T follicular helper cell (primary cell): ENCODE data around the gene ADGB.
"Not testable (repeated sequence)": the region's sequence is repeated elsewhere in the genome, so short reads cannot be mapped to it uniquely, and the experiment has no call there.

Experiments used
- DNase-seq: peaks from one replicate; pipeline ENCODE4 v3.0.0-alpha.2; 2020; ENCODE audit warnings: low read depth

Gene ADGB

DNA sequence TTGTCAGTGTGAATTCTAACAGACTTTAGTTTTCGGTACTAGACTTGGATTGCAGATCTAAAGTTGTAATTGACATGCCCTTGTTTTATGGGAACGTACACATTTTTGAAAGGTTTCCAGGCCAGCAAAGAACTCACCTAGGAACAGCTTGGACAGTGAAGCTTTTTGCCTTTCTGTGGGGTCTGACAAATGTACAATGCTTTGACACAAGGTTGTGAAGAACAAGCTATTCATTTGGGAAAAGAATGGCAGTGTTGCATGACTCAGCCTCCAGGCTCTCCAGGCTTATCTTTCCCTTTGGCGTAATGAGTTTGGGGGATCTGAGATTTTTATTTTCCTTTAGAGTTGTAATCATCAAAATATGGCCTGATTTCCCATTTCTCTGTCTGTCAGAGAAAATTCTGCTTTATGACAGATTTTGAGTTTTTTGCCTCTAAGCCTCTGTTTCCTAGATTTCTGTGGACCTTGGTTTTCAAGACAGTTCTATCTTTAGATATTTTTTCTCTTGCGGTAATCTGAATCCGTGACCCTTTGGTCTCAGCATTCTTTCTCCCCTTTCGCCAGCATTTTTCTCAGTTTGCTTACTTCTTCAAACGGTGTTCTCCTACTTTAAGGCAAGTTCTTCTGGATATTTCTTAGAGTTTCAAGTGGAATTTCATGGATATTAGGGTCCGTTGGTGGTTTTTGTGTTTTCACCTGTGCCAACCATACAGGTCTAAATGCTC is 221.0 kb downstream of the ADGB start:
- no peak for DNase-seq

DNA sequence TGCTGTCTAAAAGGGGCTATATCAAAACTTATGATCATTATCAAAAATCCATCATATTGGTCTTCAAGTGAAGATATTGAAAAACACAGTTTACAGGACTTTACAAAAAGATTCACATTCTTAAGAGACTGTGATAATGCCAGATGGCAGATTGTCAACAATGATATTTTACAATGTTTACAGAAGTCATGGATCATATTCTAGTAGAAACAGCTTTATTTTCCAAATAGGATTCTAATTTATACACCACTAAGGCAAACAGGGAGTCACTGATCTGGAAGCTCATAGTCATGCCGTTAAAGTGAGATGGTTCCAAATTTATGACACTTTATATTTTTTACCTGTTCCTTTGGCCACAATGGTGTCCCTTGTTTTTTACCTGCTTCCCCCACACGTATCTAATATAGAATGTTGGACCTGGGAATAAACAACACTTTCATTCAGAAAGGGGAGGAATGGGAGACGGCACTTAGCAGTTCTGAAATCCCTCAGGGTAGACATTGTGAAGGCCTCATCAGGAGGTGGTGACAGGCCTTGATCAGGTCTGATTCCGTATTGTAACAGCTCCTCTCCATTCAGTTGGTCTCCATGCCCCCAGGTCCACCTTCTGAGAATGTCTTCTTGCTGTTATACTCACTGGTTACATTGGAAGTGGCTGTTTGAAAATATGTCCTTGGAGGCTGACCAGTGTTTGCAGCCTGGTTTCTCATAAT is 228.6 kb downstream of the ADGB start:
- no peak for DNase-seq

DNA sequence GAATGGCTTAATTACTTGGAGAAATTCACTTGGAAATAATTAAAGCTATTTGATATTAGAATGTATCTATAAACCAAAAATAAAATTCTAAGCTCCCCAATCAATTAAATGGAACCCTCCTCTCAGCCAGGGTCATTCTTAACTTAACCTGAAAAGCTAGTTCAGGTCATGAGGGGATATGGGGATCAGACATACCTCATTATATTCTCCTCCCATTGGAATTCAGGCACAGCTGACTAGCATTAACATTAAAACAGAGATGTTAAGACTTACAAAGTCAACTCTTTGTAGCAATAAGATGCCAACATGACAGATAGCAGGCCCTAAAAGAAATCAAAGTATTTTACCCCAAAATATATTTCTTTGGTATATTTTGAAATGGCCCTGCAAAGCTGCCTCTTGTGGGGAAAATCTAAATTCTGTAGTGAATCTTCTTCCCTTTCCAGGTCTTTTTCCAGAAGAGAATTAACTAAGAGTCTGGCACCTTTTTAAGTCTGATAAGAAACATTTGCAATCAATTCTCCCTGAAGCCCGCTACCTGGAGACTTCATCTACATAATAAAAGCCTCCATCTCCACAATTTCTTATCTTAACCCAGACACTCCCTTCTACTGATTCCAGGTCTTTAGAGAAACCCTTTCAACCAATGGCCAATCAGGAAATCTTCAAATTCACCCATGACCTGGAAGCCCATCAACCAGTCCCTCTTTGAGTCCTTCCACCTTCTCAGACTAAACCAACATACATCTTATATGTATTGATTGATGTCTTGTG is 231.2 kb downstream of the ADGB start:
- DNase-seq = no peak

DNA sequence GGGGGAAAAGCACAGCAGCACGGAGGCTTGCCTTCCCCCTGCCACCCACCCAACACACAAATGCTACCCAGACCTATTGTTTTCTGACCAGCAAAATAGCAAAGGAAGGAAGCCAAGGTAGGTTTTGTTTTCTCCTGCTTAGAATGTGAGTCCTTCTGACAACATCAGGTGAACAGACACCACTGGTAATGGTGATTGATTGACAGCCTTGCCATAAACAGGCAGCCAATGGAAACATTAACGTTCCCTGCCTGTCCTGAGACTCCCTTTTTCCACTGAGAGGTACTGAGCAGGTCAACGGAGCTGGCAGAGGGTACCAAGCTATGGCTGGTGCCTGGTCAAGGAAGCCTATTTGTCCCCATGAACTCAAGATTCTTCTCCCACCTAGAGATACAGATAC is 234.4 kb downstream of the ADGB start:
- DNase-seq = no peak

DNA sequence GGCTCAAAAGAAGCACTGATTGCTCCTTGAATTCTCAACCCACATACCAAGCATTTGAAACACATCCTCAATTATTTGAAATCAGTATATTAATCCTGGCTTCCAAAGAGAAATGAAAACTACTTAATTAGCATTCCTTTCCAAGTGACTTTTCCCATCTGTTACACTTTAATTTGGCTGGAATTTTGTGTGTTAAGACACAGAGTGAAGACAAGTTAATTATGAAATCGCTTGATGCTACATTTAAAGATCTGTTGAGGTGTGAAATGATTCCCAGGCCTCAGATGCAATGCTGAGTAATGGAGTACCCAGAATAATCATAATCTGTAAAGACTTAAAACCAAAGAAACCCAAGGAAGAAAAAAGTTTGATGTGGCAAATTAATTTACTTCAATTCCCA is 241.4 kb downstream of the ADGB start:
- no peak for DNase-seq

DNA sequence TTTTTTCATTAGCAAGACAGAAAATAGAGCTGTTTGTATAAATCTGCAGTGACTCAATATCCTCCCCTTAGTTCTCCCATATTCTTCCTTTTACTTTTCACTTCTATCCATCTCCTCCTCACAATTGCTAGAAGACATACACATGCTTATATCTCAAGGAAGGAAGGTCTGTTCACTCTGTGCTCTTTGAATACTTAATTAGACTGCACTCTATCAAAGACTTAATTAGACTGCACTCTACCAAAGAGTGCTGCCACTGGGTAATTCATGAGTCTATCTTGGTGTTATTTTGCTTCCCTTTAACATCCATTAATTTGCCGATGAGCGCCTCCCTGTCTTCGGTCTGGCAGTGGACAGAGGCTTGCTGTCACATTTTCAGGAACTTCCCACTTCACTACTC is 241.9 kb downstream of the ADGB start:
- no peak for DNase-seq

DNA sequence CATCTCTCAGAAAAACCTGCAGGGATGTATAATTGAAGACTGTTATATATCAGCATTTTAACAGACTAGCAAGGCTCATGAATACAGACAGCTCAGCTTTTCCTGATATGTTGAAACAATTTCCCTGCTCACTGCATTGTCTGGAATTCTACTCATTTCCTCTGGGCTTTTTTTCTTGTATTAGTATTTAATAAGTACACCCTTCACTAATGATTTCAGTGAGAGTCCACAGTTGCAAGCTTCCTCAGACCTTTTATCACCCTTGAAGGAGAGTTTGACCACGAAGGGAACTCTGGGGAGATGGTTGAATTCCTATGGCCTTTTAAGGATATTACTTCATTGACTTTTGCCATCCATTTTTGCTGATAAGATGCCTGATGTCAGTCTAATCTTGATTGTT is 248.7 kb downstream of the ADGB start:
- DNase-seq = no peak

DNA sequence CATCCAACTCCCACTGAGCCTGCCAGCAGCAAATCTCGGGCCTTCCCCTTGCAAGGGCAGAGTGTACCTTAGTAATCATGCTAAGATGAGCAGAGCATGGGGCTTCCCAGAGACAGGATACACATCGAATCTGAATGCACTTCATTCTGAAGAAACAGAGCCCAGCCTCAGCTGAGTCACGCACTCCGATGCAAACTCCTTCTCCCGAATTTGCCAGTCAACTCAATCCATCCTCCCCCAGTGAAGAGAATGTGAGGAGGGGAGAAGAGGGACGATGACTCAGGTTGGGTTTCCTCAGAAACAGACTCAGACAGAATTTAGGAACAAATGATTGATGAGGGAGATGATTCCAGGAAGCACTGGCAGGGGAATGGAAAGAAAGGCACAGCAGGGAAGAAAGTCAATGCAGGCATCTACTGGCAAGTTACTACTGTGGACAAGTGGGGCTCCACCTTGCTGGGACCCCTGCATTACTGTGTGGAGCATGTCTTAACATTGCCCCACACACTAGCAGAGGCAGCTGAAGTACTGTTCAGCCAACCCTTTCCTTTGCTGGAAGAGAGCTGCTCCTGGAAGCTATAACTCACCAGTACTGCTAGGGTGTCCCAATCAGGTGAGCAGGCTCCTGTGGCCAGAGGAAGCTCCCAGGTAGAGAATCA is 251.6 kb downstream of the ADGB start:
- DNase-seq = no peak

DNA sequence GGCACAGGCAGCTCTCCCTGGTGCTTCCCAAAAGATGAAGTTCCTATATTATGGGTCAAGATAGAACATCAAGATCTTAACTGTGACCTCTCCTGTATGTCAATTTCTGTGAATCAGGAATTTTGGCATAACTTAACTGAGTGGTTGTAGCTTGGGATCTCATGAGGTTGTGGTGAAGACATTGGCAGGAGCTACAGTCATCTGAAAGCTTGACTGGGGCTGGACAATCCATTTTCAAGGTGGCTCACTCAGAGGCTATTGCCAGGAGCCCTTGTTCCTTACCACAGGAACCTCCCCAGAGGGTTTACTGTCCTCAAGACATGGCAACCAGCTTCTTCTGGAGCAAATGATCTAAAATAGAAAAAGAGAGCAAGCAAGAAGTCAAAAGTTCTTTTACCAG is 252.2 kb downstream of the ADGB start:
- no peak for DNase-seq

DNA sequence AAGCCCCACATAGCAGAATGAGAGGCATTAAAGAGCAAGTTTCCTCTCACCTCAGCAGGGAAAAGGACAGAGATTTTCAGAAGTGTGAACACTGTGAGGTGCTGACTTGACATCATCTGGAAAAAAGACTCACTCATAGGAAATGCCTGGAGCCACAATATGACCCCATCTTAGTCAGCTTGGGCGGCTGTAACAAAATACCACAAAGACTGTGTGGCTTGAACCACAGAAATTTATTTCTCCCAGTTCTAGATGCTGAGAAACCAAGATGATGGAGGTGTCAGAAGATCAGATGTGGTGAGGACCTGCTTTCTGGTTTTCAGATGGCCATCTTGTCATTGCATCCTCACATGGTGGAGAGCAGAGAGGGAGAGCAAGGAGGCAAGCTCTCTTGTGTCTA is 253.1 kb downstream of the ADGB start:
- DNase-seq = no peak

DNA sequence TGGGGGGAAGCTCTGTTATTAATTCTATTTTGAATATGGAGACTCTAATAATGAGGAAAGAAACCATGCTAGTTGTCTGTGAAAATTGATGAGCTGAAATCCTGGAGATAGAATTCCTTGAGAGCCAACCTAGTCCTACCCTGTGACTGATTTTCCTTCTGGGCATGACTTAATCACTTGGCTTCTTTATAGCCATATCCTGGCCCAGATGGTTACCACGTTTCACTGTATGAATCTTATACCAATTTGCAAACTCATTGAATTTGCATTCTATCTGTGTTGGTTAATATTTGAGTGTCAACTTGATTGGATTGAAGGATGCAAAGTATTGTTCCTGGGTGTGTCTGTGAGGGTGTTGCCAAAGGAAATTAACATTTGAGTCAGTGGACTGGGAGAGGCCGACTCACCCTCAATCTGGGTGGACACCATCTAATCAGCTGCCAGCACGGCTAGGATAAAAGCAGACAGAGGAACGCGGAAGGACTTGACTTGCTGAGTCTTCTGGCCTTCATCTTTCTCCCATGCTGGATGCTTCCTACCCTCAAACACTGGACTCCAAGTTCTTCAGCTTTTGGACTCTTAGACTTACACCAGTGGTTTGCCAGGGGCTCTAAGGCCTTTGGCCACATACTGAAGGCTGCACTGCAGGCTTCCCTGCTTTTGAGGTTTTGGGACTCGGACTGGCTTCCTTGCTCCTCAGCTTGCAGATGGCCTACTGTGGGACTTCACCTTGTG is 255.9 kb downstream of the ADGB start:
- DNase-seq = not testable (repeated sequence)

DNA sequence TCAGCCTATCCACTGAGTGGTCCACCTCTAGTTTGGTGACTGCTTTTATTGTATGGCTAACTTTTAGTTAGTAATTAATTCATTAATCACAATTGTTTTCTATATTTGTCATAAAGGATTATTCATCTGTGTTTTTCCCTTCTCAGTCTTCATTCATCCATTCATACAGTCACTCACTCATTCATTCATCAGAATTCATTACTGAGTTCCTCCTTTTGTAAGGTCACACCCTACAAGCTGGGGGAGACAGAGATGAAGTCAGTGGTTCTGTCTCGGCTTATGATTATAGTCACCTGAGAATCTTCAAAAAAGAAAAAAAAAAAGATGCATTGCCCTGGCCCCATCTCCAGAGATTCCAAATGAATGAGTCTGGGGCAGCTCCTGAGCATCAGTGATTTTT is 257.1 kb downstream of the ADGB start:
- no peak for DNase-seq

DNA sequence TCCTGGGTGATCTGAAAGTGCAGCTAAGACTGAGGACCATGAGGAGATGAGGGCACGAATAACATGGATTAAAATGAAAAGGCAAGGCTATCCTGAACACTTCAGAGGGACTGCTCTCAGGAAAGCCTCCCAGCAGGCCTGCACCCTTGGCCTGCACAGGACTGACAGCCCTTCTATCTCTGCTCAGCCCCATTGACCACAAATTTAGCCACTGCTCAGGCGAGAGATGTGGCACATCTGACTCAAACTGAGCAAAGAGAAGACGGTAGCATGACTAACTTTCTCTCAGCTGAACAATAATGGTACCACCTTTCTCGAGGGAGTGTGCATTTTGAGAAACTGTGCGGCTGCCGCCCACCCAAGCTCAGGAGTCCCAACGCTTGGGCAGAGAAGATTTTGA is 257.5 kb downstream of the ADGB start:
- no peak for DNase-seq

DNA sequence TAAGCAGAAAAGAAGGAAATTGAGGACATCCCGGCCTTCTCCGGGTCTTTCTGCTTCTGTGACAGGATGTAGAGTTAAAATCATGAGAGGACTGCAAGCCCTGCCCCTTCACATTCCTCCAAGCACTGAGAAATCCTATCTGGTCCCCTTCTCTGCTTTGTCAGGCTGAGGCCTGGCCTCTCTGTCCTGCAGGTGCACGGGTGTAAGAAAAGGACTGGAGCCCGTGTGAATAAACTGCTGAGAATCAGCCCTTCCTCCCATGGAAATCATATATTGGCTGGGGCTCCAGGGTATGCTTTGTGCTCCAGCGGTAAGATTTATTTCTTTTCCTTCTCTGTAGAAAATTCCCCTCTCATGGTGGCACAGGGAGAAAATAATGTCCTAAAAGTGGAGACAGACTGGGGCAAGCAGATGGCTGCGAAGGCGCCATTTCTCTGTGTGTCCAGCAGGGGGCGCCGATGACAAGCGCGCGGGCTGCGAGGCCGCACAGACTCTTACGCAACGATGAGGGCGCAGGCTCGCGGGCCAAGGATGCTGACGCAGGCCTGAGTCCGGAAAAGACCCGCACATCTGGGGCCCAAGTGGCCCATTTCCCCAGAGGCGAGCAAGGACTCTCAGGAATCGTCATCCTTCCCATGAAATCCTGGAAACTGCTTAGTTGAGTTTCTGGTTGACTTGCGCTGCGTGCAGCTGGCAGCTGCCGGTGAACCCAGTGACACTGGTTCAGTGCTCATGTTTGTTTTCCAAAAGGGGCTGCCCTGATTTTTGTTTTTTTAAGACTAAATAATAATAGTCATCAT is 258.6 kb downstream of the ADGB start:
- peak; percentile 40 for DNase-seq

DNA sequence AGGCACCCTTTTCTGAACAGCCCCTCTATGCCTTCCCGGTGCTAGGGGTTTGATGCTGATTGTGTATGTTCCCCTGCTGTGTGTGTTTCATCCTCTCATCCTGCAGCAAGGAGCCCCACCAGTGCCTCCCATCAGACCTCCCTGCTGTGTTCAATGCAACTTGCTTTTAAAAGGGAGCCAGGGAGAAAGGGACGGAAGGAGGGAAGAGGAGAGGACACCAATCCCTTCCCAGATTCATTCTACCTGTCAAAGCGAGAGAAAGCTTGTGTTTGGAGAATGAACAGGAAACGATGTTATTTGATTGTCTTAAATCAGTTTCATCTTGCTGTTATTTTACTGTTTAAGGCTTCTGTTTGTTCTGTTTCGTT is 259.2 kb downstream of the ADGB start:
- no peak for DNase-seq

DNA sequence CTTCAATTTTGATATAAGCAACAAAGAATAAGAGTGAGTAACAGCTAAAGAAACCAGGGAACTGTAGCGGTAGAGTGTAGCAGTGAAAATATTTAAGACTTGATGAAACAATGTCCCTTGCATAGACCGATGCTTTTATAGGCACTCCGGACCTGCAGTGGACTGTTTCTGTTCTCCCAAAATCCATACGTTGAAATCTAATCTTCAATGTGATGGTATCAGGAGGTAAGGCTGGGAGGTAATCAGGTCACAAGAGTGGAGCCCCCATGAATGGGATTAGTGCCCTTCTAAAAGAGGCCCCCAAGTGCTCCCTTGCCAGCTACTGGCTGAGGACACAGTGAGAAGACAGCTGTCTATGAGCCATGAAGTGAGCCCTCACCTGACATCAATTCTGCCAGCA is 260.4 kb downstream of the ADGB start:
- DNase-seq = no peak

DNA sequence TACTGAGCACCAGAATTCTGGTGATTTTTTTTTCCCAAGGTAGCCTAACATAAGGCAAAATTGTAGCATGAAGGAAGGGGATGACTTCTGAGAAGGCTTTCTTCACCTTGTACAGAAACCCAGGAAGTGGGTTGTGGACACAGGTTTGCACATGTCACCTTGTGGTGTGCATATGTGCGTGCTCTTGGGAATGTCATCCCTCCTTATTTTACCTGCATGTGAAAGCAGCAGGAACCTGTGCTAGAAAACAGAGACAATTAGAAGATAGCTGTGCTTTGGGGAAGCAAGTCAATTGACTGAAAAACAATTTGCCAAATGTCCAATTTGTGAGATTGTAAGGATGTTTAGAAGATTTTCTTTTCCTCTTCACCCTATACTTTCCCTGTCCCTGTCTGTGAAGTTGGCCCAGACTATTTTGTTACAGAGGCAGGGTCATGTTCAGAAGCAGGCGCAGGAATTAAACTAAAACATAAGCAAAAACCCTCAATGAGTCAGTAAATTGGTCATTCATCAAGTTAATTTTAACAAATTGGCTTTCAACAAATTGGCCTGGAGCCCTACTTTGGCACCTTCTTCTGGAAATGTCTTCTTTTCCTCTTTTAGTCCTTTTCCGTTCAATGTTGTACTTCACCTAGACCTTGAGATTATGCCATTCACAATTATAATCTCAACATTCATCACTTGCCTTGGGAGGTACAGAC is 261.2 kb downstream of the ADGB start:
- DNase-seq = no peak

DNA sequence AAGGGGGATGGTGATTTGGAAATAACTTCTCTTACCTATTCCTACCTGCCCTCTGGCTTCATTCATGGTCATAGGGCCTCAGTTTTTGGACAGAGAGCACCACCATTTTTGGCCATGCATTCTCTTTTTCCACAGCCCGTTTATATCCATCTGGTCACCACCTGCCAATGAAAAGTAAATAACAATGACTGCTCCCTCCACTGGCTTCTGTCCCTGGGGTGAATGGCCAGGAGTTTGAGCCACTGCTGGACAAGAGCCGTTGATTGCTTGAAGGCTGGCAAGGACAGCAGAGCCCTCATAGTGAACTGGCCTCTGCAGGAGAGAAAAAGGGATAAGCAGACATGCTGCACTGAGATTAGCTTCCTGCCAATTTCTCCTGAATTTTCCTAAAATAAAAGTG is 261.8 kb downstream of the ADGB start:
- DNase-seq = no peak

DNA sequence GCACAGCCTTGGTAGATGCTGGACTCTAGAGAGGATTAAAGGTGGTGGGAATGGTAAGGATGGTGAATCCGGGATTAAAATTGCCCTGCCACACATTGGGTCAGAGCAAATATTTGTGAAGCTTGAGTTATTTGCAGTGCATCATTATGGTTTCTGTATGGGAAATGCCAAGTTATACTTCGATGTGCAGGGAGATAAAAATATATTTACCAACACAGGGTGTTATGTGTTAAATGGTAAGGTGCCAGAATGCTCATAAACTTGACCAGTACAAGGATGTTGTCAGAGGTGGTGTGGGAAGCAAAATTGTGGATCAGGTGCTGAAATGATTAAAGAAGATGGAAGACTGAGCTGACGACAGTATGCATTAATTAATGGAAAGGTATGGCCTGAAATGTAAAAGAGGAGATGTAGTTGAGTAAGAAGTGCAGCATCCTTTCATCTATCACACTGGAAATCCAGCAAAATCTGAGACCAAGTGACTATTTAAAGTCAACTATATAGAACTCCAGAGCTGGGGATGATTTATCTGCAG is 262.3 kb downstream of the ADGB start:
- no peak for DNase-seq

DNA sequence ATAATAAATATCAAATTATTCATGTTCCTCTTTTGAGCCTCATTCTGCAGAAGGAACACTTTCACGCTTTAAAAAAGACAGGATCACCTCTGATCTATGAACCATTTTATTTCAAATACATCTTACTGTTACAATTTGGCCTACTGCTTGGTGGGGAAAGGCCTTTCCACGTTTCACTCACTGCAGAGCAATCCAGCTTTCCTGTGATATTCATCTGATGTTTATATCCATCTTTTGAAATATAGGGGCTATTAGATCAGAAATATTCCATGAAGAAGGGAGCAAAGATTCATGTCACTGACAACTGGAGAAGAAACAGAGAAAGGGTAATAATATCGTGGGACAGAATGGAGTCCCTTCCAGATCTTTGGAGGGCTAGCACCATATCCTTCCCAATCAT is 262.9 kb downstream of the ADGB start:
- DNase-seq = no peak
